Activated T-cell treated with anti-CD3 and anti-CD28 coated beads, Interleukin-2, amount 50 U/mL, for 48 hours (primary cell): ENCODE data around the gene NF1.
"Not testable (repeated sequence)": the region's sequence is repeated elsewhere in the genome, so short reads cannot be mapped to it uniquely, and the experiment has no call there.

ENCODE experiments used
- DNase-seq, 2 experiments: peaks; one replicate each; pipeline ENCODE4 v3.0.0-alpha.2; 2020

NF1 gene

GRCh38 chr17:31131299-31131698 lies 36.5 kb downstream of the NF1 start:
- DNase-seq: no peak

GRCh38 chr17:31132977-31133376 lies 38.2 kb downstream of the NF1 start:
- no peak for DNase-seq

- no peak for DNase-seq
These were observed 39.8 kb downstream of the NF1 start for GRCh38 chr17:31134576-31134975.

- no peak for DNase-seq
These were observed 41.5 kb downstream of the NF1 start for GRCh38 chr17:31136319-31136718.

- no peak for DNase-seq
These were observed 45.3 kb downstream of the NF1 start for GRCh38 chr17:31140111-31140510.

- no peak for DNase-seq
These were observed 49.7 kb downstream of the NF1 start for GRCh38 chr17:31144428-31144827.

- no peak for DNase-seq
These were observed 50.1 kb downstream of the NF1 start for GRCh38 chr17:31144836-31145235.

GRCh38 chr17:31147507-31148202 lies 52.9 kb downstream of the NF1 start:
- no peak for DNase-seq

GRCh38 chr17:31148205-31148604 lies 53.4 kb downstream of the NF1 start:
- DNase-seq: no peak

- no peak for DNase-seq
These were observed 57.5 kb downstream of the NF1 start for GRCh38 chr17:31152271-31152670.

- no peak for DNase-seq
These were observed 60.5 kb downstream of the NF1 start for GRCh38 chr17:31155208-31155810.

GRCh38 chr17:31156326-31156725 lies 61.5 kb downstream of the NF1 start:
- no peak for DNase-seq

- not testable (repeated sequence) for DNase-seq
These were observed 62.1 kb downstream of the NF1 start for GRCh38 chr17:31156864-31157263.

- no peak for DNase-seq
These were observed 64.1 kb downstream of the NF1 start for GRCh38 chr17:31158746-31159377.

GRCh38 chr17:31163091-31163781 lies 68.5 kb downstream of the NF1 start:
- DNase-seq: no peak

- no peak for DNase-seq
These were observed 72.3 kb downstream of the NF1 start for GRCh38 chr17:31167111-31167510.

GRCh38 chr17:31171701-31172100 lies 76.9 kb downstream of the NF1 start:
- no peak for DNase-seq

GRCh38 chr17:31172388-31172787 lies 77.6 kb downstream of the NF1 start:
- DNase-seq: no peak

- no peak for DNase-seq
These were observed 79.4 kb downstream of the NF1 start for GRCh38 chr17:31174215-31174614.

GRCh38 chr17:31175237-31175636 lies 80.5 kb downstream of the NF1 start:
- DNase-seq: no peak

GRCh38 chr17:31176143-31176542 lies 81.4 kb downstream of the NF1 start:
- not testable (repeated sequence) for DNase-seq

- DNase-seq: not testable (repeated sequence)
These were observed 84.2 kb downstream of the NF1 start for GRCh38 chr17:31178951-31179350.

- no peak for DNase-seq
These were observed 100.5 kb downstream of the NF1 start for GRCh38 chr17:31195305-31195704.

- no peak for DNase-seq
These were observed 103.2 kb downstream of the NF1 start for GRCh38 chr17:31198026-31198425.
